KMS-11 (cell line): Measurements from ENCODE around the gene ZNF280D.

ENCODE experiments used
- H2AFZ ChIP-seq: fragments of 200-600 bp; sonication (generic); 2 replicates; pipeline ENCODE4 v1.6.1; 2016; ENCODE audit warnings: antibody characterized with exemption, mixed run types, low read depth
- H3K27ac ChIP-seq: fragments of 200-600 bp; sonication (generic); 2 replicates; pipeline ENCODE4 v1.6.1; 2016; ENCODE audit warnings: mild to moderate bottlenecking, mixed run types
- H3K27me3 ChIP-seq: fragments of 200-600 bp; sonication (generic); 2 replicates; pipeline ENCODE4 v1.6.1; 2017; ENCODE audit warnings: mild to moderate bottlenecking, low read depth, mixed run types, moderate library complexity; ENCODE audit not compliant: insufficient read depth
- H3K36me3 ChIP-seq: fragments of 200-600 bp; sonication (generic); 2 replicates; pipeline ENCODE4 v1.6.1; 2017; ENCODE audit warnings: mild to moderate bottlenecking, mixed run types; ENCODE audit not compliant: insufficient read depth
- H3K4me1 ChIP-seq: fragments of 200-600 bp; sonication (generic); 2 replicates; pipeline ENCODE4 v1.6.1; 2016; ENCODE audit warnings: mild to moderate bottlenecking, low read depth, mixed run types; ENCODE audit not compliant: poor library complexity, severe bottlenecking
- H3K4me2 ChIP-seq: fragments of 200-600 bp; sonication (generic); 2 replicates; pipeline ENCODE4 v1.7.0; 2016; ENCODE audit warnings: mild to moderate bottlenecking, mixed run types
- H3K4me3 ChIP-seq: fragments of 200-600 bp; sonication (generic); IDR thresholded peaks from 2 replicates; pipeline ENCODE4 v1.6.1; 2017; ENCODE audit warnings: low read depth, low read length, mixed read lengths; ENCODE audit not compliant: insufficient read depth
- H3K79me2 ChIP-seq: fragments of 200-600 bp; sonication (generic); 2 replicates; pipeline ENCODE4 v1.6.1; 2016; ENCODE audit warnings: low read depth, mixed run types; ENCODE audit not compliant: insufficient read depth
- H3K9ac ChIP-seq: fragments of 200-600 bp; sonication (generic); 2 replicates; pipeline ENCODE4 v1.6.1; 2016; ENCODE audit warnings: mild to moderate bottlenecking, mixed run types
- H4K20me1 ChIP-seq: fragments of 200-600 bp; sonication (generic); 2 replicates; pipeline ENCODE4 v1.6.1; 2016; ENCODE audit warnings: mild to moderate bottlenecking, mixed run types; ENCODE audit not compliant: insufficient read depth
- TF ChIP-seq, protein P1 (sequence below): fragments of 200-600 bp; sonication (generic); conservative IDR thresholded peaks from 2 replicates; pipeline ENCODE4 v1.6.1; 2017; ENCODE audit warnings: low read depth, mild to moderate bottlenecking, antibody characterized with exemption, low read length, moderate library complexity, mixed read lengths

Gene ZNF280D

DNA sequence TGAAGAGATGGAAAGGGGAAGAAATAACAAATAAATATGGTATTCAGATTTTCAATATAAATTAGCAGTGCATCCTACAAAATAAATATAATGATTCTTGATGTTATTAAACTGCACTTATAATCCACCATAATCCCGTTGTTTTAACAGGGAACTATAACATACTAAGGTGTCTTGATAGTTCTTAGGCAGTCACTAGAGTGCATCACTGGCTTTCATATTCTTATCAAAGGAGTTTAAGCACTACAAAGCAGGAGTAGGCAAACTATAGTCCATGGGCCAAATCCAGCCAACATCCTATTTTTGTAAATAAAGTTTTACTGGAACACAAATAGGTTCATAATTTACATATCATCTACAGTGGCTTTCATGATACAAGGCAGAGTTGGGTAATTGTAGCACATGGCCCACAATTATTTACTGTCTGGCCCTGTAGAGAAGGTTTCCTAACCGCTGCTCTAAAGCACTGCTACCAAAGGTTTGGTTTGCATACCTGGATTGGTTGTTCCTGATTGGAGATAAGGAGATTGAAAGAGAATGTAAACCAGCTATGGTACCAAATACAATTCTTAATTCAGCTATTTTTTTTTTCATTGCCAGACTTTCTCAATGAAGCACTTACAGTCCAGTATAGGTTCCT is 104.3 kb downstream of the ZNF280D start:
- no peak overlapping the region for H3K4me3 ChIP-seq
- no peak overlapping the region for H2AFZ ChIP-seq
- no peaks in the 10 kb centered on the region for H4K20me1 ChIP-seq
- H3K79me2 ChIP-seq: no peaks in the 10 kb centered on the region
- H3K27ac ChIP-seq: no peak overlapping the region
- H3K9ac ChIP-seq: no peak overlapping the region
- H3K4me1 ChIP-seq: no peaks in the 10 kb centered on the region
- TF ChIP-seq, protein P1, sequence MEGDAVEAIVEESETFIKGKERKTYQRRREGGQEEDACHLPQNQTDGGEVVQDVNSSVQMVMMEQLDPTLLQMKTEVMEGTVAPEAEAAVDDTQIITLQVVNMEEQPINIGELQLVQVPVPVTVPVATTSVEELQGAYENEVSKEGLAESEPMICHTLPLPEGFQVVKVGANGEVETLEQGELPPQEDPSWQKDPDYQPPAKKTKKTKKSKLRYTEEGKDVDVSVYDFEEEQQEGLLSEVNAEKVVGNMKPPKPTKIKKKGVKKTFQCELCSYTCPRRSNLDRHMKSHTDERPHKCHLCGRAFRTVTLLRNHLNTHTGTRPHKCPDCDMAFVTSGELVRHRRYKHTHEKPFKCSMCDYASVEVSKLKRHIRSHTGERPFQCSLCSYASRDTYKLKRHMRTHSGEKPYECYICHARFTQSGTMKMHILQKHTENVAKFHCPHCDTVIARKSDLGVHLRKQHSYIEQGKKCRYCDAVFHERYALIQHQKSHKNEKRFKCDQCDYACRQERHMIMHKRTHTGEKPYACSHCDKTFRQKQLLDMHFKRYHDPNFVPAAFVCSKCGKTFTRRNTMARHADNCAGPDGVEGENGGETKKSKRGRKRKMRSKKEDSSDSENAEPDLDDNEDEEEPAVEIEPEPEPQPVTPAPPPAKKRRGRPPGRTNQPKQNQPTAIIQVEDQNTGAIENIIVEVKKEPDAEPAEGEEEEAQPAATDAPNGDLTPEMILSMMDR: no peak
- H3K36me3 ChIP-seq: no peaks in the 10 kb centered on the region
- no peak overlapping the region for H3K4me2 ChIP-seq
- no peaks in the 10 kb centered on the region for H3K27me3 ChIP-seq

DNA sequence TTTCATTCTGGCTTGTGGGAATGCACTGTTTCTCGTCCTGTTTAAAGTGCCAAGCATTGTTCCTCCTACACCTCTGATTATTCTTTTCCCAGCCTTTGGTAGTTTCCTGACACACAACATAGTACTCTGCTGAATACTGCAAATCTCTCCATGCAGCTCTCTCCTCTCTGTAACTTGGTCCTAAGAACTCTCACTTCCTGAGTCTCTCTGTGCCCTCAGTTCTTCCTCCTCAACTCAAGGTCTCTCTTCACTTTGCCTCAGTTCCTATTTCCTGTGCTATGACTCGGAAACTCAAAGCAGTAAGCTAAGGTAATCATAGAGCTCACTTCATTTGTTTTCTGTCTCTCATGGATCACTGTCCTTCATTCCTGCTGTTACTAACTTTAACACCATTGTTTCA is 113.4 kb downstream of the ZNF280D start:
- TF ChIP-seq, protein P1: no peak
- Histone ChIP-seq H2AFZ (no peak overlapping the region), H3K79me2 (no peaks in the 10 kb centered on the region)

DNA sequence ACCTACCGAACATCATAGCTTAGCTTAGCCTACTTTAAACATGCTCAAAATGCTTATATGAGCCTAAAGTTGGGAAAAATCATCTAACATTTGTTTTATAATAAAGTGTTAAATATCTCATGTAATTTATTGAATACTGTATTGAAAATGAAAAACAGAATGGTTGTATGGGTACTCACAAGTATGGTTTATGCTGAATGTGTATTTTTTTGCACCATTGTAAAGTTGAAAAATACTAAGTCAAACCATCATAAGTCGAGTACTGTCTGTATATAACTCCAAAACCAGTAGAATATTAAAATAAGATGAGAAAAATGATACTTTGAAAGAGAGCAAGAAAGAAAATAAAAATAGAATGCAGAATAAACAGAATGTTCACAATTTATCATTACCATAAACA is 115.7 kb downstream of the ZNF280D start:
- H3K27ac ChIP-seq: no peak overlapping the region
- H3K4me3 ChIP-seq: no peak overlapping the region
- H3K79me2 ChIP-seq: no peaks in the 10 kb centered on the region
- TF ChIP-seq, protein P1: no peak
- no peak overlapping the region for H3K4me2 ChIP-seq
- H3K4me1 ChIP-seq: no peaks in the 10 kb centered on the region
- H3K9ac ChIP-seq: no peak overlapping the region
- no peaks in the 10 kb centered on the region for H4K20me1 ChIP-seq
- H3K27me3 ChIP-seq: no peaks in the 10 kb centered on the region
- H2AFZ ChIP-seq: no peak overlapping the region
- H3K36me3 ChIP-seq: no peaks in the 10 kb centered on the region

More for the DNA sequence above, 113.4 kb downstream of the ZNF280D start:
- H3K4me1 ChIP-seq: no peaks in the 10 kb centered on the region
- no peaks in the 10 kb centered on the region for H3K36me3 ChIP-seq
- H4K20me1 ChIP-seq: no peaks in the 10 kb centered on the region
- H3K4me3 ChIP-seq: no peak overlapping the region
- no peak overlapping the region for H3K27ac ChIP-seq
- no peaks in the 10 kb centered on the region for H3K27me3 ChIP-seq
- H3K9ac ChIP-seq: no peak overlapping the region
- H3K4me2 ChIP-seq: no peak overlapping the region

DNA sequence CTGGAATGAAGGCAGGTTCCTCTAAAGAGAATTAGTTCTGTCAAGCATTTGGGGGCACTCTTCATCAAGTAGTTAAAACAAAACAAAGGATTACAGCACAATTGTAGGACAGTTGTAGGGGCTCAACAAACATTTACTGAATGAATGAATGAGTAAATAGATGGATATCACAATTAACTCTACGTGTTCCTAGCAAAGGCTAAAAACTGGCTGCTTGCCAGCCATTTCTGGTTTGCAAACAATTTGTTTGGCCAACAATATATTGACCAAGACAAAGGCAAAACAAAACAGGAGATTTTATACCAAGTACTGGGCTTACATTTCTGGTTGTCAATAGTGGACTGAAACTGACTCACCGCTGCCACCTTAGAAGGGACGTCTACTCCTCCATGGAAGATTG is 116.8 kb downstream of the ZNF280D start:
- H3K4me1 ChIP-seq: no peaks in the 10 kb centered on the region
- no peak overlapping the region for H3K27ac ChIP-seq
- no peak overlapping the region for H2AFZ ChIP-seq
- no peaks in the 10 kb centered on the region for H3K36me3 ChIP-seq
- no peak overlapping the region for H3K4me2 ChIP-seq
- H3K9ac ChIP-seq: no peak overlapping the region
- TF ChIP-seq, protein P1: no peak
- no peaks in the 10 kb centered on the region for H4K20me1 ChIP-seq
- H3K27me3 ChIP-seq: no peaks in the 10 kb centered on the region
- H3K4me3 ChIP-seq: no peak overlapping the region
- no peaks in the 10 kb centered on the region for H3K79me2 ChIP-seq
